Neural cell (in vitro differentiated cells): Measurements from ENCODE around the gene SDC4. TPM values are rescaled to one million over a fixed set of nuclear protein-coding genes. Genes with fewer than 3 reads are reported as not detected.

Experiments used
- H2AFZ ChIP-seq: fragments of 200-600, 300-800 bp; sonication (generic), shearing (Covaris generic); 2 replicates; pipeline ENCODE4 v1.6.0; 2014; ENCODE audit warnings: low read depth, mild to moderate bottlenecking, antibody characterized with exemption, low read length, moderate library complexity
- H3F3A ChIP-seq: fragments of 200-600 bp; shearing (Covaris generic); 2 replicates; pipeline ENCODE4 v1.6.1; 2016; ENCODE audit warnings: mild to moderate bottlenecking, moderate library complexity, mixed read lengths, antibody characterized with exemption, low read length; ENCODE audit not compliant: insufficient read depth, poor library complexity, severe bottlenecking
- H3K27ac ChIP-seq: fragments of 200-600, 300-800 bp; sonication (generic), shearing (Covaris generic); 2 replicates; pipeline ENCODE4 v1.5.1; 2014; ENCODE audit warnings: mild to moderate bottlenecking, low read length, moderate library complexity
- H3K27me3 ChIP-seq: fragments of 300-800, 200-600 bp; sonication (generic), shearing (Covaris generic); 2 replicates; pipeline ENCODE4 v1.6.0; 2014; ENCODE audit warnings: mild to moderate bottlenecking, low read depth, low read length, moderate library complexity; ENCODE audit not compliant: insufficient read depth
- H3K36me3 ChIP-seq: fragments of 300-800, 200-600 bp; sonication (generic), shearing (Covaris generic); 2 replicates; pipeline ENCODE4 v1.5.1; 2014; ENCODE audit warnings: mild to moderate bottlenecking, antibody characterized with exemption, low read length, moderate library complexity; ENCODE audit not compliant: insufficient read depth
- H3K4me2 ChIP-seq: fragments of 300-800, 200-600 bp; sonication (generic), shearing (Covaris generic); 2 replicates; pipeline ENCODE4 v1.6.0; 2014; ENCODE audit warnings: mild to moderate bottlenecking, low read length
- H3K4me3 ChIP-seq: fragments of 300-800, 200-600 bp; sonication (generic), shearing (Covaris generic); 2 replicates; pipeline ENCODE4 v1.5.1; 2014; ENCODE audit warnings: mild to moderate bottlenecking, low read length, moderate library complexity
- H3K79me2 ChIP-seq: fragments of 200-600 bp; shearing (Covaris generic); replicated peaks from 2 replicates; pipeline ENCODE4 v1.6.0; 2014; ENCODE audit warnings: mild to moderate bottlenecking, low read length, moderate library complexity; ENCODE audit not compliant: insufficient read depth
- H3K9ac ChIP-seq: fragments of 300-800, 200-600 bp; sonication (generic), shearing (Covaris generic); 2 replicates; pipeline ENCODE4 v1.6.1; 2016; ENCODE audit warnings: mild to moderate bottlenecking, low read length, mixed read lengths
- H3K9me2 ChIP-seq: fragments of 200-600 bp; shearing (Covaris generic); 2 replicates; pipeline ENCODE4 v1.6.1; 2016; ENCODE audit warnings: mild to moderate bottlenecking, low read length, mixed read lengths; ENCODE audit not compliant: insufficient read depth
- H3K9me3 ChIP-seq: fragments of 200-600, 300-800 bp; sonication (generic), shearing (Covaris generic); 2 replicates; pipeline ENCODE4 v1.6.1; 2016; ENCODE audit warnings: mild to moderate bottlenecking, mixed run types, low read length, moderate library complexity, mixed read lengths
- H4K20me1 ChIP-seq: fragments of 200-600 bp; shearing (Covaris generic); 2 replicates; pipeline ENCODE4 v1.6.1; 2016; ENCODE audit warnings: mild to moderate bottlenecking, mixed run types; ENCODE audit not compliant: insufficient read depth
- EP300 ChIP-seq: fragments of 450-650 bp; conservative IDR thresholded peaks from 2 replicates; pipeline ENCODE4 v1.6.1; 2014; ENCODE audit warnings: antibody characterized with exemption, mild to moderate bottlenecking, moderate library complexity; ENCODE audit not compliant: poor library complexity, severe bottlenecking
- EZH2 ChIP-seq: fragments of 200-600, 300-800 bp; shearing (Covaris generic), sonication (generic); IDR thresholded peaks from 2 replicates; pipeline ENCODE4 v1.6.1; 2014; ENCODE audit warnings: antibody characterized with exemption, low read length, borderline replicate concordance, mild to moderate bottlenecking; ENCODE audit not compliant: insufficient read depth, poor library complexity, severe bottlenecking
- MXI1 ChIP-seq: fragments of 450-650 bp; conservative IDR thresholded peaks from 2 replicates; pipeline ENCODE4 v1.6.1; 2014; ENCODE audit warnings: antibody characterized with exemption, mild to moderate bottlenecking; ENCODE audit not compliant: poor library complexity, severe bottlenecking
- POLR2AphosphoS5 ChIP-seq: IDR thresholded peaks from 2 replicates; pipeline ENCODE4 v1.6.1; 2012
- RAD21 ChIP-seq: fragments of 450-650 bp; conservative IDR thresholded peaks from 2 replicates; pipeline ENCODE4 v1.6.1; 2014; ENCODE audit warnings: antibody characterized with exemption, mild to moderate bottlenecking, moderate library complexity
- SMC3 ChIP-seq: fragments of 450-650 bp; conservative IDR thresholded peaks from 2 replicates; pipeline ENCODE4 v1.6.1; 2014; ENCODE audit warnings: antibody characterized with exemption, mild to moderate bottlenecking, moderate library complexity; ENCODE audit not compliant: poor library complexity
- TAF1 ChIP-seq: IDR thresholded peaks from 2 replicates; pipeline ENCODE4 v1.6.1; 2012; ENCODE audit warnings: low read depth
- polyA plus RNA-seq: library from polyadenylated mRNA; depleted of rRNA; stranded (reverse); fragments of >200 nt; gene quantifications from 2 replicates; pipeline ENCODE4 v1.2.3, GENCODE V29; 2014
- TF ChIP-seq, protein P1 (sequence below): fragments of 450-650 bp; IDR thresholded peaks from 2 replicates; pipeline ENCODE4 v1.5.1; 2014; ENCODE audit warnings: antibody characterized with exemption, mild to moderate bottlenecking, moderate library complexity; ENCODE audit not compliant: poor library complexity, severe bottlenecking
- TF ChIP-seq, protein P2 (sequence below): IDR thresholded peaks from 2 replicates; pipeline ENCODE4 v1.6.1; 2012; ENCODE audit warnings: borderline replicate concordance

SDC4 gene
- polyA plus RNA-seq, 1 donor from 2014 or later = not detected

DNA sequence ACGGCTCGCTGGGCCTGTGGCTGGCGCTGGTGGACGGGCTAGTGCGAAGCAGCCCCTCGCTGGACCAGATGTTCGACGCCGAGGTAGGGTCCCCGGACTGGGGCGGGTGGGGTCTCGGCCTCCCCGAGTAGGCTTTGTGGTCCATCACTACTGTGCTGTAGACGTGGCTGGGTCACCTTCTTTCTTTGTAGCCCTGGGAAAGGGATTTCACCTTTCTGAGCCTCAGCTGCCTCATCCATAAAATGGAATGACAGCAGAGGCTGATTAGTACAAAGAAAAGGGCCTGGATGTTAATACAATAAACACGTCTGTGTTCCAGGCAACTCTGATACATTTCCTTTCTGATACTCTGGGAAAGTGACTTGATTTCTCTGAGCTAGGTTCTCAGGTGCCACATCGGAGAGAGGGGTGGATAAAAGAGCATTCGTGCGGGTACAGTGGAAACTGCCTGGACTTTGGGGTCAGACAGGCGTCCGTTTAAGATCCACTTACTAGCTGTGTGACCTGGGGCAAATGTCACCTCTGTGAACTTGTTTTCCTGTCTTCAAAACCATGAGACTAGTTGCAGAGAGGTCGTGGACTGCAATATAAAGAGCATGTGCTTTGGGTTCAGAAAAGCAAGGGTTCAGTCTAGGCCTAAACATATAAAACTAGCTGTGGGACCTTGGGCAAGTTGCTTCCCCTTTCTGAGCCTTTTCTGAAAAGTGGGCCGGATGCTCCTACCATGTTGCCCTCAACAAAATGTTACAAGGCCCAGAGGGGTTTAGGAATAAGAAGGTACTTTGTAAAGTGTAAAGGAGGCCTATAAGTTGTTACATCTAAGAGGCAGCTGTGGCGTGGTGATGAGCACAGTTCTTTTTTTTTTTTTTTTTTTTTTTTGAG, 15.6 kb upstream of the SDC4 start:
- no peaks in the 10 kb centered on the region for H3K36me3 ChIP-seq
- peak overlapping the region; percentile 49 for H2AFZ ChIP-seq
- TF ChIP-seq POLR2AphosphoS5 = no peak
- TF ChIP-seq SMC3 = no peak
- no peak for TF ChIP-seq EP300
- TF ChIP-seq TAF1 = peak; percentile 31
- TF ChIP-seq, protein P1, sequence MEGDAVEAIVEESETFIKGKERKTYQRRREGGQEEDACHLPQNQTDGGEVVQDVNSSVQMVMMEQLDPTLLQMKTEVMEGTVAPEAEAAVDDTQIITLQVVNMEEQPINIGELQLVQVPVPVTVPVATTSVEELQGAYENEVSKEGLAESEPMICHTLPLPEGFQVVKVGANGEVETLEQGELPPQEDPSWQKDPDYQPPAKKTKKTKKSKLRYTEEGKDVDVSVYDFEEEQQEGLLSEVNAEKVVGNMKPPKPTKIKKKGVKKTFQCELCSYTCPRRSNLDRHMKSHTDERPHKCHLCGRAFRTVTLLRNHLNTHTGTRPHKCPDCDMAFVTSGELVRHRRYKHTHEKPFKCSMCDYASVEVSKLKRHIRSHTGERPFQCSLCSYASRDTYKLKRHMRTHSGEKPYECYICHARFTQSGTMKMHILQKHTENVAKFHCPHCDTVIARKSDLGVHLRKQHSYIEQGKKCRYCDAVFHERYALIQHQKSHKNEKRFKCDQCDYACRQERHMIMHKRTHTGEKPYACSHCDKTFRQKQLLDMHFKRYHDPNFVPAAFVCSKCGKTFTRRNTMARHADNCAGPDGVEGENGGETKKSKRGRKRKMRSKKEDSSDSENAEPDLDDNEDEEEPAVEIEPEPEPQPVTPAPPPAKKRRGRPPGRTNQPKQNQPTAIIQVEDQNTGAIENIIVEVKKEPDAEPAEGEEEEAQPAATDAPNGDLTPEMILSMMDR = no peak
- TF ChIP-seq MXI1 = peak; percentile 29
- no peak for TF ChIP-seq EZH2
- TF ChIP-seq, protein P2, sequence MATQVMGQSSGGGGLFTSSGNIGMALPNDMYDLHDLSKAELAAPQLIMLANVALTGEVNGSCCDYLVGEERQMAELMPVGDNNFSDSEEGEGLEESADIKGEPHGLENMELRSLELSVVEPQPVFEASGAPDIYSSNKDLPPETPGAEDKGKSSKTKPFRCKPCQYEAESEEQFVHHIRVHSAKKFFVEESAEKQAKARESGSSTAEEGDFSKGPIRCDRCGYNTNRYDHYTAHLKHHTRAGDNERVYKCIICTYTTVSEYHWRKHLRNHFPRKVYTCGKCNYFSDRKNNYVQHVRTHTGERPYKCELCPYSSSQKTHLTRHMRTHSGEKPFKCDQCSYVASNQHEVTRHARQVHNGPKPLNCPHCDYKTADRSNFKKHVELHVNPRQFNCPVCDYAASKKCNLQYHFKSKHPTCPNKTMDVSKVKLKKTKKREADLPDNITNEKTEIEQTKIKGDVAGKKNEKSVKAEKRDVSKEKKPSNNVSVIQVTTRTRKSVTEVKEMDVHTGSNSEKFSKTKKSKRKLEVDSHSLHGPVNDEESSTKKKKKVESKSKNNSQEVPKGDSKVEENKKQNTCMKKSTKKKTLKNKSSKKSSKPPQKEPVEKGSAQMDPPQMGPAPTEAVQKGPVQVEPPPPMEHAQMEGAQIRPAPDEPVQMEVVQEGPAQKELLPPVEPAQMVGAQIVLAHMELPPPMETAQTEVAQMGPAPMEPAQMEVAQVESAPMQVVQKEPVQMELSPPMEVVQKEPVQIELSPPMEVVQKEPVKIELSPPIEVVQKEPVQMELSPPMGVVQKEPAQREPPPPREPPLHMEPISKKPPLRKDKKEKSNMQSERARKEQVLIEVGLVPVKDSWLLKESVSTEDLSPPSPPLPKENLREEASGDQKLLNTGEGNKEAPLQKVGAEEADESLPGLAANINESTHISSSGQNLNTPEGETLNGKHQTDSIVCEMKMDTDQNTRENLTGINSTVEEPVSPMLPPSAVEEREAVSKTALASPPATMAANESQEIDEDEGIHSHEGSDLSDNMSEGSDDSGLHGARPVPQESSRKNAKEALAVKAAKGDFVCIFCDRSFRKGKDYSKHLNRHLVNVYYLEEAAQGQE = no peak
- no peak for TF ChIP-seq RAD21

DNA sequence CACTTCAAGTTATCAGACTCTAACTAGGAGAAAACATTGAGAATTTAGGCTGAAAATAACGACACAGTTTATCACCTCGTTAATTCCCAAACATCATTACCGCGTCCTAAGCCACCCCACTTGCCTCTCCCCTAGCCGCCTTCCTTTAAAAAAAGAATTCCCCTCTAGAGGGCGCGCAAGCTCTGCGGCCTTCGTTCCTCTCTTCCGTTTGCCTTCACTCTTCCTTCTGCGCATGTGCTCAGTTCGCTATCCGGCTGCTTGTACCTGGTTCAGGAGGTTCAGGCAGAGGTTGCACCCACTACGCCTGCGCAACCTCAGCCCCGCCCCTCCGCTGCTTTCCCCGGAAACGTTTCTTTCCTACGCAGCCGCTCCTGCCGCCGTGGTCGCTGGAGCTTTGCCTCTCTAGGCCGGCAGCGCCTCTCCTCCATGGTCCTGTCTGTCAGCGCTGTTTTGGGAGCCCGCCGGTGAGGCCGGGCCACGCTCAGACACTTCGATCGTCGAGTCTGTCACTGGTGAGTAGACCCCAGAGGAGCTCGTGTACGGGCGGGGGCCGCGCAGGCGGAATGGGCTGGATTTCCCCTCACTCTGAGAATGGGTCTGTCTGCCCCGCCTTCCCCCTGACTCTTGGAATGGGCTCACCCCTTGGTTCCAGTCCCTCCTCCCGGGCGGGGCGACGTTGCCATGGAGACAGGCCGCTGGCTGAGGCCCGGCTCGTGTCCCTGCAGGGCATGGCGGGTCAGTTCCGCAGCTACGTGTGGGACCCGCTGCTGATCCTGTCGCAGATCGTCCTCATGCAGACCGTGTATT, 14.8 kb upstream of the SDC4 start, which contains the start of gene SYS1:
Gene SYS1 (plus strand): TSS at position 353 of the 807 bp plus-strand sequence. CDS start 376 bp downstream, at position 729.
- peaks cover 28% of the 10 kb centered on the region for H3K79me2 ChIP-seq

More for the DNA sequence above, 15.6 kb upstream of the SDC4 start:
- H3F3A ChIP-seq = no peaks in the 10 kb centered on the region
- peak overlapping the region; percentile 97 for H3K4me3 ChIP-seq
- peaks cover 28% of the 10 kb centered on the region for H3K79me2 ChIP-seq
- no peaks in the 10 kb centered on the region for H3K27me3 ChIP-seq
- no peaks in the 10 kb centered on the region for H3K9me2 ChIP-seq
- no peaks in the 10 kb centered on the region for H4K20me1 ChIP-seq
- peak overlapping the region; percentile 87 for H3K9ac ChIP-seq
- no peaks in the 10 kb centered on the region for H3K9me3 ChIP-seq
- H3K4me2 ChIP-seq = peak overlapping the region; percentile 99
- peak overlapping the region; percentile 94 for H3K27ac ChIP-seq

More for the DNA sequence above, 14.8 kb upstream of the SDC4 start, which contains the start of gene SYS1:
- Histone ChIP-seq H3K4me3 (peak within 1 kb of the TSS; percentile 97), H3F3A (no peaks in the 10 kb centered on the region), H3K9me3 (no peaks in the 10 kb centered on the region), H3K9me2 (no peaks in the 10 kb centered on the region), H3K27me3 (no peaks in the 10 kb centered on the region), H4K20me1 (no peaks in the 10 kb centered on the region), H3K4me2 (peak within 1 kb of the TSS; percentile 99), H3K9ac (peak within 1 kb of the TSS; percentile 87), H3K36me3 (no peaks in the 10 kb centered on the region), H2AFZ (peak within 1 kb of the TSS; percentile 49), H3K27ac (peak within 1 kb of the TSS; percentile 94)
- TF ChIP-seq, protein P1 = peak; percentile 100
- TF ChIP-seq, protein P2 = peak; percentile 86
- TF ChIP-seq RAD21 = peak; percentile 94
- no peak for TF ChIP-seq EZH2
- peak; percentile 98 for TF ChIP-seq MXI1
- TF ChIP-seq EP300 = peak; percentile 79
- TF ChIP-seq POLR2AphosphoS5 = peak; percentile 84
- peak; percentile 79 for TF ChIP-seq TAF1
- peak; percentile 88 for TF ChIP-seq SMC3
